IPS-18c (cell line): ENCODE measurements around the gene SORCS2.

ENCODE experiments used
- H3K4me3 ChIP-seq: 2 replicates; pipeline ENCODE4 v1.7.0; 2013; ENCODE audit warnings: low read depth, mild to moderate bottlenecking, low read length, moderate library complexity; ENCODE audit not compliant: insufficient read depth
- H3K9me3 ChIP-seq: one replicate; pipeline ENCODE4 v1.6.1; 2013; ENCODE audit warnings: mild to moderate bottlenecking, low read length, moderate library complexity; ENCODE audit not compliant: control insufficient read depth, insufficient read depth

The SORCS2 gene

DNA sequence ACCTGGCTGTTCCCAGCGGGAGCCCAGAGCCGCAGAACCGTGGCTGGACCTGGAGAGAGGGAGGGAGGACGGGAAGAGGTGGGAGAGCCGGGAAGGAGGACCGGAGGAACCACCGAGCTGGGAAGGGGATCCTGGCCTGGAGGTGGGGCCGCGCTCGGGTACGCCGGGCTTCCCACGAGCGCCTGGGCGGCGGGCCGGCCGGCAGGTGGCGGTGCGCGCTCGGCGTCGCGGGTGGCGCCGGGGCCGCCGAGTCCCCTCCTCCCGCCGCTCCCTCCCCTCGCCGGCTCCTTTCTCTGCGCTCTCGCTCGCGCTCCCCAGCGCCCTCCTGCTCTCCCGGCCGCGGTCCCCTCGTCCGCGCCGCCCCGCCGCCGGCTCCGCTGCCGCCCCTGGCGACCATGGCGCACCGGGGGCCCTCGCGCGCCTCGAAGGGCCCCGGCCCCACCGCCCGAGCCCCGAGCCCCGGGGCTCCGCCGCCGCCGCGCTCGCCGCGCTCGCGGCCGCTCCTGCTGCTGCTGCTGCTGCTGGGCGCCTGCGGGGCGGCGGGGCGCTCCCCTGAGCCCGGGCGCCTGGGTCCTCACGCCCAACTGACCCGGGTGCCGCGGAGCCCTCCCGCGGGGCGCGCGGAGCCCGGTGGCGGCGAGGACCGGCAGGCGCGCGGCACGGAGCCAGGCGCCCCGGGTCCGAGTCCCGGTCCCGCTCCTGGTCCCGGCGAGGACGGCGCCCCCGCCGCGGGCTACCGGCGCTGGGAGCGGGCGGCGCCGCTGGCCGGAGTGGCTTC lies at the start of gene SORCS2:
Gene SORCS2, plus strand, starts transcription at position 287 of the 778 bp plus-strand sequence.
- Histone ChIP-seq H3K4me3 (peak within 1 kb of the TSS; percentile 61), H3K9me3 (no peaks in the 10 kb centered on the region)

DNA sequence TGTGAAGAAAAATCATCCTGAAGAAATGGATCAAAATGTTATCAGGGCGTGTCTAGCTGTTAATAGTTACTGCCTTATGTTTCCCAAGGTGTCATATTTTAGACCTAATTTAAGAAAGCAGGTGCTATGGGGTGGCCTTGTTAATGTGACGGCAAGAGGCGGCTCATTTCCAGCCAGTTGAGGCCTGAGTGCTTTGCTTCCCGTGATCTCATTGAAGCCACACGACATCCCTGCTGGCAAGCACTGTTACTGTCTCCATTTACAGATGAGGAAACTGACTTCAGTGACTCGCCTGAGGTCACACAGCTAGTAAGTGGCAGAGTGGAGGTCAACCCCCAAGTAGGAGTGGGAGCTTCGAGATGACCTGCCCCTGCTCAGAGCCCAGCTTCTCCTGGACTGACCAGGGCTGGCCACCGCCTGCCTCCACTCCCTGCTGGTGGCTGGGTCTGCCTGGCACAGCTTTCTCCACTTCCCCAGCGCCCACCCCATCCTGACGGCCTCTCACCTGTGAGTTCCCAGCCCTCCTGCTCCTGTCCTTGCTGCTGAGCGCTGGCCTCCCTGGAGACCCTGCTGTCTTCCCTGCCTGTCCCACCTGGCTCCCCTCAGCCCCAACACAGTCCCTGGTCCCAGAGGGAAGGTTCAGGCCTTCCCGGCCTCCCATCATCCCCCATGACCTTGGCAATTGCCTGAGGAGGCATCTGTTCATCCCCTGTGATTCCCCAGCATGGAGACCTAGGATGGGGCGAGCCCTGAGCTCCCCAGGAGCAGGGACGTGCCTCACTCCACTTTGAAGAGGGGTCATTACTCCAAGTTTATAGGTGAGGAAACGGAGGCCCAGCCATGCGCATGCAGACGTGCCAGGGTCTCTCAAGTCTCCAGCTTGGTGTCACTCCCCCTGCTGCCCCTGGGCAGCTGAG lies 47.7 kb upstream of the SORCS2 start:
- no peaks in the 10 kb centered on the region for H3K9me3 ChIP-seq
- H3K4me3 ChIP-seq, result no peak overlapping the region

DNA sequence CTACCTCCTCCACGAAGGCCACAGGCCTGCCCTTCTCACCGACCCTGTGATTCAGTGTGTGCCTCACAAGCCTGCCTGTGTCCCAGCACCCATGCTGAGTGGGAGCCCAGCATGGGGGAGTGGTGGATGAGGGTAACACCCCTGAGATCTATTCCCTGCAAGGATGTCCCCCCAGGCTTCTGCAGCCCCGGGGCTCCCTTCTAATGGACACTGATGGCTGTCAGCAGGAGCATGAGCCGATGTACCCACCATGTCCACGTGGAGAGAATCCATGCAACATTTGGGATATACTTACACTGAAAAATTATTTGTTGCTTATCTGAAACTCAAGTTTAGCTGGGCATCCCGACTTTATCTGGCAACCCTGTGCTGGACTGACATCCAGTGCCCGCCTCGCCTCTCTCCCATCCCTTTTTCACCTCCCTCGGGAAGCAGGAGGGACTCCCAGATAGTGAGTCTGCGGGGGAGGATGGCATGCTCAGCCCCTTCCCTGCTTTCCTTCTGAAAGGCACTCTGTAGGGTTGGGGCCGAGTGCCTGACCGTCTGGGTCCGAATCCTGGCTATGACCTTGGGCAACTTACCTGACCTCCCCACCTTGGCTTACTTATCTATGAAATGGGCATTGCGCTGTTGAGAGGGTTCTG lies 46.9 kb upstream of the SORCS2 start:
- no peaks in the 10 kb centered on the region for H3K9me3 ChIP-seq

DNA sequence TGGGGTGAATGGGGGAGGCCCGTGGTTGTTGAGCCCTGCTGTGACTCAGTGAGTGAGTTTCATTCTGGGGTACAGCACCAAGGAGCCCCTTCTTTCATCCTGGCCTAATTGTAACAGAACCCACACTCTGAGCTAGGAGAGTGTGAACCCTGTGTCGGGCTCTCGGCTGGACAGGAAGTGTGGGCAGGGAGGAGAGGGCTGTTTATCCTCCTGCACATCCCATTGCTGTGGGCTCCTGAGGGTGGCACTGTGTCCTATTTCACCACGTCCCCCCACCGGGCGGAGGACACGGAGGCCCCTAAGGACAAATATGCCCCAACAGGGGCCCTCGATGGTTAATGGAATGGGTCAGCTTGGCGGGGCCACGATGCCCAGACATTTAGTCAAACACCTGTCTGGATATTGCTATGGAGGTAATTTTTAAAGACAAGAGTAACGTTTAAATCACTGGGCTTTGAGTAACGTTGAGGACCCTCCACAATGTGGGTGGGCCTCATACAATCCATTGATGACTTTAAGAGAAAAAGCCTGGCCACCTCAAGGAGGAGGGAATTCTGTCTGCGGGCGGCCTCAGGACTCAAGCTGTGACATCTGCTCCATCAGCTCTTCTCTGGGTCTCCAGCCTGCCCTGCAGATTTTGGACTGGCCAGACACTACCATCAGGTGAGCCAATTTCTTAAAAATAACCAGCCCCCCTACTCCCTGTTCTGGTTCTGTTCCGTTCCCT lies 46.1 kb upstream of the SORCS2 start:
- H3K4me3 ChIP-seq, result no peak overlapping the region
- H3K9me3 ChIP-seq, result no peaks in the 10 kb centered on the region

More for the DNA sequence above, 46.9 kb upstream of the SORCS2 start:
- no peak overlapping the region for H3K4me3 ChIP-seq

DNA sequence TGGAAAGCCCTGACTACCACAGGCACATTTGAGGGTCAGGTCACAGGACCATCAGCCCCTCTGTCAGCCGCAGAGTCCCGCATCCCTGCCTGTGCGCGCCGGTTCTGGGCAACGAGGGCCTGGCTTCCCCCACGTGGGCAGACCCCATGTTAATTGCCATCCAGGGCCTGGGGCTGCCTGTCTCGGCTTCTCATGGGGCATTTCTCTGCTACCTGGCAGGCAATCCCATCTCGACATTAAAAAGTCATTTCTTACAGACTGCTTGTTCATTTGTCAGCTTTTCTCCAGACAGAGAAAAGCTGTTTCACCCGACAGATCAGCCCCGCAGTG lies 45.6 kb upstream of the SORCS2 start:
- no peaks in the 10 kb centered on the region for H3K9me3 ChIP-seq
- H3K4me3 ChIP-seq, result no peak overlapping the region

DNA sequence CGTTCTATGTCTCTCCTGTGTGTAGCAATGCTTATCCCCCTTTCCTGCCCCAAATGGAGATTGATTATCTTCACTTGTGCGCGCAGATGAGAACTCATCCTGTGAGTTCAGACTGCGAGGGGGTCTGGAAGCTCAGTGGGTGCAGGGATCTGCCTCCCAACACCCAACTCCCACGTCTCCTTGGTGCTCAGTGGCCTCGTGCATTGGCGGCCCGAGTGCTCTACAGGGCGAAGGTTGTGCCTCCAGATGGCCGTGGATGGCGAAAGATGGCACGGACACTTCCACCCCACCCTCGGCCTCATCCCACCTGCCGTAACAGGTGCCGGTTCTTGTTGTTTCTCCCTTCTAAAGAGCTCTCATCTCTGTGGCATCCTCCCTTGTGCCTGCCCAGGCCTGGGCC lies 45.1 kb upstream of the SORCS2 start:
- Histone ChIP-seq H3K4me3 (no peak overlapping the region), H3K9me3 (no peaks in the 10 kb centered on the region)

DNA sequence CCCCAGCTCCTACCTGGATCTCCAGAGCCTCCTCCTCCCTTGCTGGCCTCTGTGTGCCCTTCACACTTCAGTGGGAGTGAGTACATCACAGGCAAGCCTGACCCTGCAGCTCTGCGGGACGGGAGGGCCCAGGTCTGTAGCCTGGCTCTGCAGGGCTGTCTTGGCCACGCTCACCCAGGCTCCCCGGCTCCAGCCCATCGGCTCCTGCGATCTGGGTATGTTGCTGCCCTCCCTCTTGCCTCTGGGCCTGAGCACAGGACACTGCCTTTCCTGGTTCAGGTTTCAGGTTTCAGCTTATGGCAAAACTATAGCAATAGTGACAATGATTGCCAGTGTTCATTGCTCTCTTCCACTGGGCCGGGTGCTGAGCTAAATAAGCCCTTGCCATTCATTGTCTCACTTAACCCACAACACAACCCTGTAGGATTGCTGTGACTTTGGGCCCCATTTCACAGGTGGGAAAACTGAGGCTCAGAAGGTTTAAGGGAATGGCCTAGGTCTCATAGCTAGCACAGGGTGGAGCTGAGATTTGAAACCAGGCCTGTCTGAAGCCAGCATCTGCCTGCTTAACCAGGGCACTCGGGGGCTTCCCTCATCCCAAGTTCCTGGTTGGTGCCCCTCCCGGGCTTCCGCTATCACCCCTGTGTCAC lies 44.6 kb upstream of the SORCS2 start:
- no peaks in the 10 kb centered on the region for H3K9me3 ChIP-seq
- H3K4me3 ChIP-seq, result no peak overlapping the region

DNA sequence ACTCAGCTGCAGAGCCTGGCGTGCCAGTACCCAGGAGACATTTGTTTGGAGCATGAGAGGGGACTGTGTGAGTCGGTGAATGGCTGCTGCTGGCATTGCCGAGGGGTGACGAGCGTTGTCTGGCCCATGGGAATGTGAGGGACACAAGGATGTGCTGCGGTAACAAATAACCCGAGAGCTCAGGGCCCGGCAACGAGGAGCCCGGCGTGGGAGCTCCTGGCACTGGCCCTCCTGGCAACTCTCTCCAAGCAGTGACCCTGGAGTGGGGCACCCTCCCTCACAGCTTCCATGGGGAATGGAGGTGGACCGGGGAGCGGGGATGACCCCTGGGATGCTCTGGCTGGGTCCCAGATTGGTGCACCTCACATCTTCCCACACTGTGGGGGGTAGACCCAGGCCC lies 44.0 kb upstream of the SORCS2 start:
- no peaks in the 10 kb centered on the region for H3K9me3 ChIP-seq
- H3K4me3 ChIP-seq, result no peak overlapping the region

DNA sequence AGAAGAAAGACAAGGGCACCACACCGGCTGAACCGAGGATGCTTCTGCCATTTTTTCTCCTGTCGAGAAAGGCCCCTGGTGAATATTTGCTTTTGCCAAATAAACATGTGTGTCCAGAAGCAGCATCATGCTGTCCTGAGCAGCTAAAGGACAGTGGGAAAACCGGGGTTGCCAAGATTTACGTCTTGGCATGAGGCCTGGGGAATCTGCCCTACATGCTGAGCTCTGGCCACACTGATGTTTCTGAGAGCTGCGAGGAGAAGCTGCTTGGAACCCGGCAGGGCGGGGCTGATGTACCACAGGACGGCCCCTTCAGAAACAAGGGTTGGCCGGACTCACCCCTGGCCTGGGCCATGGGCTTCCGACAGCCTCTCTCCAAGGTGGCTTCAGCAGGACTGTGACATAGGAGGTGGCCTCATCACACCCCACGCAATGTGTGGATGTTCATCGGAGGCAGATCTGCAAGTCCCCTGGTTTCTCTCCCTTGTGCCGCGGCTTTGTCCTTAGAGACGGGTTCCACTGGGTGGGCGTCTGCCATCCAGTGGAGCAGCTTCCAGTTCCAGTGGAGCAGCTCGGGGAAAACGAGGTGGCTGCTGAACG lies 42.2 kb upstream of the SORCS2 start:
- H3K4me3 ChIP-seq, result no peak overlapping the region
- H3K9me3 ChIP-seq, result no peaks in the 10 kb centered on the region

DNA sequence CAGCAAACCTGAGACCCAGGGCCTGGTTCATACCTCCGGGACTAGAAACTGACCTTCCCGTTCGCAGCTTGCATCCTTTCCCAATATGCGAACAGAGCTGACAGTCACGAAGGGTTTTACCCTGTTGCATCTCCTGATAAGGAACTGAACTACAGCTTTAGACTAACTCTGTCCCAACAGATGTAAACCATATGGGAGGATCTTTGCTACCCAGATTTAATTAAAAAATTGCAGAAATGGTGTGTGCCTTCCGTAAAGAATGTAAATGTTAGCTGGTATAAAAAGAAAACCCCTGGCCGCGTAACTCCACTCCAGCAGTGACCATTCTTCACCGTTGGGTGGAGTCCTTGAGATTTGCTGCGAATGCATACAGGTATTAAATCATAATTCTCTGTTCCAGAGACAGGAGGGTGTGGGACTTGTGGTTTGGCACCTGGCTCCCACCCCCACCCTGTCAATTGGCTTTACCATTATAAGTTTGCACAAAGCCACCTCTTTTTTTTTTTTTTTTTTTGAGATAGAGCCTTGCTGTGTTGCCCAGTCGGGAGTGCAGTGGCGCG lies 40.6 kb upstream of the SORCS2 start:
- no peak overlapping the region for H3K4me3 ChIP-seq
- H3K9me3 ChIP-seq, result peaks cover 3% of the 10 kb centered on the region

DNA sequence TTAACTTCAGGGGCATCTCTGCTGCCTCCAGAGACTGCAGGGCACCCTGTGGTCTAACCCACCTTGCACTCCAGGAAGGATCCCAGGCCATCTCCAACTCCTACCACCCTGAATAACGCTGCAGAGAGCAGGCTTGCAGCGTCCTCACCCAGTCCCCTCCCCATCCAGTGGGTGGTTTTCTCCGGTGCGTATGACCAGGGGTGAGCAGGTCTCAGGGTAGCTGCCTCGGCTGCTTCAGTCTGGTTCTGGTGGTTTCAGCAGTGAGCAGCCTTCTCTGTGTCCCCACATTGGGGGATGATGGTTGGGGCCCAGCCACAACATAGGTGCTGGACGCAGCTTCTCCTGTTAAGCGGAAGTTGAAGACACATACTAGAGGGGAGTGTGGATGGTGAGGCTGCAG lies 38.6 kb upstream of the SORCS2 start:
- Histone ChIP-seq H3K9me3 (peaks cover 3% of the 10 kb centered on the region), H3K4me3 (no peak overlapping the region)

DNA sequence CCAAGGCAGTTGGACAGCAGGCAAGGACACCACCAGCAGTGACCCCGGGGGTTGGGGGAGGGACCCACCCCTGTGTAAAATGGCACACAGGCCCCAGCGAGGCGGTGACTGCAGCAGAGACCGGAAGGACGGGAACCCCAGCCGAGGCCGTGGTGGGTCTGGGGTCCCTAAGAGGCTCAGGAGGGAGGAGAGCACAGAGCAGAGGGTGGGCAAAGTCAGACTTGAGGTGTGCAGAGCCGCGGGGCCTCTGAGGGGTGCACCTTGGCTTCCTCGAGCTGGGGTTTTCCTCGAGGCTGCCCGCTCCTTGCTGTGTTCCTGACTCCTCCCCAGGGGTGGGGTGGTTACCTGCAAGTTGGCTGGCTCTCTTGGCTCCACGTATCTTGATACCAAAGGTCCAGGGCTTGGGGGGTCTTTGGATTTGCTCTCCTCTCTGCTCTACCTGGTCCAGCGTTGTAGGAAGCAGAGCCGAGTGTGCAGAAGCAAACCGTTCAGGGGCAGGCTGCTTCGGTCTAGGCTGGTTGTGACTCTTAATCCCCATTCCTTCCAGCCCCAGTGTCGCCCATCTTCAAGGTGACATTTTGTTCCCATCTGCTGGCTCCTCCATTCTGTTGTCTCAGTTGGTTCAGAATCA lies 37.9 kb upstream of the SORCS2 start:
- H3K4me3 ChIP-seq, result no peak overlapping the region

DNA sequence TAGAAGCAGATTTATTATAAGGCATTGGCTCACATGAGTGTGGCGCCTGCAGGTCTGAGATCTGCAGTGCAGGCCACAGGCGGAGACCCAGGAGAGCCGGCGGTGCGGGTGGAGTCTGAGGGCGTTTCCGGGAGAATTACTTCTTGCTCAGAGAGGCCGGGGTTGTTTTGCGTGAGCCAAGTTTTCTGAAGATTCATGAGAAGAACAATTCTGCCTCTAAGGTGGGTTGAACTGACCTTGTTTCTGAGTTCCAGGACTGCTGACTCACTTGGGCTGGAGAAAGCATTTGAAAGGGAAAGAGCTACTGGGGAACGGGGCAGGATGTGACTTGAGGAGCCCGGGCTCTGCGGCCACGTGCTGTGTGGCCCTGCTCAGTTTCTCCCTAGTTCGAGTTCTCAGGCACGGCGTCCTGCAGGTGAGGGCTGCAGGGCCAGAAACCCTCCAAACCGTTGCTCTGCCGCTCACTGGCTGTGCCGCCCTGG lies 36.7 kb upstream of the SORCS2 start:
- H3K4me3 ChIP-seq, result no peak overlapping the region; the same call in 1 of the 2 replicates
- H3K9me3 ChIP-seq, result peaks cover 3% of the 10 kb centered on the region

More for the DNA sequence above, 37.9 kb upstream of the SORCS2 start:
- H3K9me3 ChIP-seq, result peaks cover 3% of the 10 kb centered on the region

DNA sequence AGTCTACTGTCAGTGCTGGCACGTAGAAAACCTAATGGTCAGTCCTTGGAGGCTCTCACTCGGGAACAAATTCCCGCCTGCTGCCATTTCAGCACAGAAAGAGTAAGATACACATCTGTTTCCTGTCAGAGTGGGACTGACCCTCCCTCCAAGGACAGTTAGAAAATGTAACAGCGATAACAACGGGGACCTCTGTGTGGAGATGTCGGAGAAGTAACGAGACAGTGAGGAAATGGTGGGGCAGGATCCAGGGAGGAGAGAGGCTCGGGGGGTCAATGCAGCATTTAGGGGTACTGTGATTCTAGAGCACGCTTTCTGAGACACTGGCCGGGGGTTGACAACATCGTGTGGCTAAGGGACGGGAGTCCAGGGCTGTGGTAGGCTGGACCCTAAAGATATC lies 36.0 kb upstream of the SORCS2 start:
- Histone ChIP-seq H3K9me3 (peaks cover 3% of the 10 kb centered on the region), H3K4me3 (no peak overlapping the region)

DNA sequence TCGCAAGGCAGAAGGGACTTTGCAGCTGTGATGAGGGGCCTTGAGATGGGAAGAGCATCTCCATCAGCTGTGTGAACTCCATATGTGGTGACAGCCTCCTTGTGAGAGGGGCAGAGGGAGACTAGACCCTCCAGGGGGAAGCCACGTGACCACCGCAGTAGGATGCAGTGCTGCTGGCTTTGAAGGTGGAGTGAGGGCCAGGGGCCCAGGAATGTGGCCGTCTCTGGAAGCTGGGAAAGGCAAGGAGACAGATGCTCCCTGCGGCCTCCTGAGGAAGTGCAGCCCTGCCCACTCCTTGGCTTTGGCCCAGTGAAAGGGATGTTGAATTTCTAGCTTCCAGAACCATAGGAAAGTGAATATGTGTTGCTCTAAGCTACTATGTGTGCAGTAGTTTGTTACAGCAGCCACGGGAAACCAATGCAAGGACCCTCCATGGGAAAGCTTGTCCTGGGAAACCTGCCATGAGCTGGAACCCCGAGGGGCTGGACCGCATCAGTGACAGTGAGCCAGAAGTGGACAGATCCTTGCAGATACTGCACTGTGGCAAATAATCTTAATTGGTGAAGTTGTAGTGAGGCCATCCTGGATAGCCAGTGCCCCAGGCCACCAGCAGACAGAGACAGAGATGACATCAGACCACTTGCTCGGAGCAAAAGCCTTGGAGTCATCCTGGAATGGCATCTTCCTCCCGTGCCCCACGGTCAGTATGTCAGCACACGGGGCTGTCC lies 35.4 kb upstream of the SORCS2 start:
- Histone ChIP-seq H3K4me3 (no peak overlapping the region), H3K9me3 (peaks cover 3% of the 10 kb centered on the region)
